Caco-2 (cell line): Measurements from ENCODE around the gene MGAT3. TPM values are rescaled to one million over a fixed set of nuclear protein-coding genes. Genes with fewer than 3 reads are reported as not detected.

Experiments used
- BruUV-seq: library from RNA; stranded (reverse); fragments of 400-500 nt; replicated peaks from 2 replicates; lab custom pipeline; 2021; lab: Mats Ljungman, UMichigan
- CTCF ChIA-PET: fragments of 300-600 bp; sonication (Branson Sonifier 250); formaldehyde crosslinking; loops from one replicate; lab custom pipeline; 2022; ENCODE audit warnings: antibody characterized with exemption; lab: Charles Lee
- POLR2A ChIA-PET: fragments of 300-600 bp; sonication (Branson Sonifier 250); formaldehyde crosslinking; loops from one replicate; lab custom pipeline; 2022; ENCODE audit warnings: antibody characterized with exemption; lab: Charles Lee
- DNase-seq, 2 experiments: peaks; one replicate each; pipeline versions ENCODE4 v3.0.0 to v3.0.0-alpha.2; 2020 to 2022
- H3K27me3 ChIP-seq: replicated peaks from 2 replicates; pipeline ENCODE4 v1.6.0; 2011; ENCODE audit warnings: low read length; ENCODE audit not compliant: control insufficient read depth, insufficient read depth
- H3K36me3 ChIP-seq: 2 replicates; pipeline ENCODE4 v1.5.1; 2011; ENCODE audit warnings: low read length; ENCODE audit not compliant: control insufficient read depth, insufficient read depth
- H3K4me1 ChIP-seq: fragments of 250-450 bp; sonication (Bioruptor Pico); 2 replicates; pipeline ENCODE4 v1.5.1; 2020; ENCODE audit warnings: mild to moderate bottlenecking
- H3K4me3 ChIP-seq: 2 replicates; pipeline ENCODE4 v1.5.1; 2011; ENCODE audit warnings: low read depth, mild to moderate bottlenecking, control low read depth, low read length
- H3K9me3 ChIP-seq: fragments of 250-450 bp; sonication (Bioruptor Pico); 2 replicates; pipeline ENCODE4 v1.5.1; 2020; ENCODE audit warnings: mild to moderate bottlenecking, moderate library complexity
- H3K27ac Mint-ChIP-seq: one replicate; pipeline ENCODE4 v1.8.0; 2022; ENCODE audit warnings: mixed read lengths; ENCODE audit not compliant: unreplicated experiment
- H3K27me3 Mint-ChIP-seq: one replicate; pipeline ENCODE4 v1.8.0; 2022; ENCODE audit warnings: mixed read lengths; ENCODE audit not compliant: insufficient read depth, unreplicated experiment
- H3K36me3 Mint-ChIP-seq: one replicate; pipeline ENCODE4 v1.8.0; 2022; ENCODE audit warnings: mild to moderate bottlenecking, mixed read lengths; ENCODE audit not compliant: insufficient read depth, unreplicated experiment
- H3K4me1 Mint-ChIP-seq: one replicate; pipeline ENCODE4 v1.8.0; 2022; ENCODE audit warnings: low read depth, mixed read lengths; ENCODE audit not compliant: unreplicated experiment
- H3K4me3 Mint-ChIP-seq: one replicate; pipeline ENCODE4 v1.8.0; 2022; ENCODE audit warnings: mild to moderate bottlenecking, moderate library complexity, mixed read lengths; ENCODE audit not compliant: unreplicated experiment
- H3K9me3 Mint-ChIP-seq: one replicate; pipeline ENCODE4 v1.8.0; 2022; ENCODE audit warnings: mixed read lengths; ENCODE audit not compliant: unreplicated experiment
- CTCF ChIP-seq, 2 experiments: fragments of 200-600 bp in 1 of 2; IDR thresholded peaks; 1 replicate in 1 of 2; 2 replicates in 1 of 2; pipeline versions ENCODE4 v1.5.1 to v1.8.0; 2011 to 2022; ENCODE audit warnings: antibody characterized with exemption in 1 of 2, control low read depth in 1 of 2, inconsistent platforms in 1 of 2, low read depth in 1 of 2, low read length in 1 of 2, mild to moderate bottlenecking in 1 of 2, moderate library complexity in 1 of 2; ENCODE audit not compliant: insufficient read depth in 1 of 2, severe bottlenecking in 1 of 2, unreplicated experiment in 1 of 2
- intact Hi-C: fragments of 100-400 bp; cut with micrococcal nuclease; formaldehyde crosslinking; loops from one replicate; pipeline ENCODE4 v1.10.0; 2022; ENCODE audit not compliant: unreplicated experiment
- total RNA-seq: library from RNA; stranded (reverse); gene quantifications from 2 replicates; pipeline ENCODE4 v1.2.3, GENCODE V29; 2022

Gene MGAT3
- total RNA-seq, 1 experiment from 2014 or later: 16.6 TPM

DNA sequence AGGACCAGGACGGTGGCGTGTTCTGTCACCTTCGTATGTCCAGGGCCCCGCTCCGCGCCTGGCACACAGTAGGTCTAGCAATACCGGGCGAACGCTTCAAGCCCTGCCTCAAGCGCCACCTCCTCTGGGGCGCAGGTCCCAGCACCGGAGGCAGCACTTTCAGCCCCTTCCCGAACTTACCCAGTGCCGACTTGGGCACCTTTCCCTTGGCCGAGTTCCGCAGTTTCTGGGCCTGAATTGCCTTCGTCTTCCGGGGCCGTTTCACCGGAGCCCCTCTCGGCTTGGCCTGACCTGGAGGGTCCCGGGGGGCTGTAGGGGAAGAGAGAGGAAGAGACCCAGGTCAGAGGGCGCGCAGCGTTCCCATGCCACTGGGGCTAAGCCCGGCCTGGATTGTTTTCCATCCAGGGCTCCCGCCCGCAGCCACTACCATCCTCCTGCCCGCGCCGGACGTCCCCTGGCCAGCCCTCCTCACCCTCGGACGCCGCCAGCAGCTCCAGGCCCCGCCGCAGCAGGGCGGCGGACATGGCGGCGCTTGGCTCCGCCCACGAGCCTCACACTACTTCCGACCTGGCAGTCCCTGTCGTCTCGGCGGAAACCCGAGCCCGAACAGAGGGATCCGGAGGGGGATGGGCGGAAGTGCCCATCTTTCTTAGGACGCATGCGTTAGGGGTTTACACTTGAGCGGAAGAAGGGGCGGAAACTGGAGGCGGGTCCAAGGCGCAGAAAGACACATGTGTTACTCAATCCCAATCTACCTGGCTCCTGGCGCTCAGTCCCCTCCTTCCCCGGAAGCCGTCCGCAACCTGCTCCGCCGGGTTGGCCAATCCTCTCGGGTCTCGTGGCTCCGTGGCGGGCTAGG, 75.6 kb downstream of the MGAT3 start, which contains the start of gene RPS19BP1:
Gene RPS19BP1, minus strand, starts transcription at position 534 of the 859 bp plus-strand sequence. Its CDS starts 10 bp downstream, at position 524.
- intact Hi-C loops: loop anchor here (5.0 kb wide), 1 partner anchor 40 kb away; no protein-coding TSS in a partner anchor
- no peak for TF ChIP-seq CTCF (IDR thresholded peaks at IDR 0.05; ENCODE audit: insufficient read depth in 1 of 2, low read depth in 1 of 2, low read length in 1 of 2, severe bottlenecking in 1 of 2, unreplicated experiment in 1 of 2)
- Histone ChIP-seq H3K9me3 (no peaks in the 10 kb centered on the region), H3K36me3 (peaks cover 6% of the 10 kb centered on the region), H3K27me3 (no peaks in the 10 kb centered on the region), H3K4me1 (peaks cover 36% of the 10 kb centered on the region), H3K4me3 (peak within 1 kb of the TSS; percentile 93)
- peak; percentile 99 for DNase-seq
- CTCF ChIA-PET: interaction anchor here (0.6 to 1.3 kb wide), 2 partner anchors 12 to 504 kb away, joined by 3 to 4 read pairs; partner anchors contain the start of gene ATF4
- POLR2A ChIA-PET: interaction anchor here (0.6 kb wide), 1 partner anchor 1057 kb away, joined by 3 read pairs; no protein-coding TSS in a partner anchor
- Mint-ChIP-seq H3K36me3 (peaks cover 54% of the 10 kb centered on the region), H3K27me3 (no peaks in the 10 kb centered on the region), H3K4me1 (peaks cover 34% of the 10 kb centered on the region), H3K27ac (peak within 1 kb of the TSS; percentile 94), H3K4me3 (peak within 1 kb of the TSS; percentile 94), H3K9me3 (no peaks in the 10 kb centered on the region)
- no TSS peak for BruUV-seq

DNA sequence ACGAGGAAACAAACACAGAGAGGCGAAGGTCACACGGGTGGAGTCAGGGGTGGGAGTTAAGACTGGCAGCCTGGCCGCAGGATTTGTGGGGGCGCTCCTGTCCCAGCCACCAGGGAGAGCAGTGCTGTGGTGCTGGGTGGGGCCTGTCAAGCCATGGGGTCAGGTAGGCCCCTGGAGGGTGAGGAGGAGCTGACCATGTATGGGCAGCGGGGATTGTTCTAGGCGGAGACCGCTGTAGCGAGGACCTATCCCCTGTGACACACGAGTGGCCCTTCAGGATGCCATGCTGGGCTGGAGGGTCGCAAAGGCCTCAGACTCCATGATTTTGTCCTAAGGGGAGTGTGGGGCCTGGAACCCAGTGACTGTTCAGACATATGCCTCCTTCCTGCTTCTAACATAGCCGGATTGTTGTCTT, 77.3 kb downstream of the MGAT3 start:
- intact Hi-C loops: loop anchor here (1.0 to 5.0 kb wide), 3 partner anchors 42 to 503 kb away; no protein-coding TSS in a partner anchor
- Mint-ChIP-seq H3K4me3 (no peak overlapping the region), H3K27ac (no peak overlapping the region), H3K27me3 (no peaks in the 10 kb centered on the region), H3K36me3 (peaks cover 38% of the 10 kb centered on the region), H3K9me3 (no peaks in the 10 kb centered on the region), H3K4me1 (peaks cover 19% of the 10 kb centered on the region)
- Histone ChIP-seq H3K4me1 (peaks cover 19% of the 10 kb centered on the region), H3K36me3 (peaks cover 3% of the 10 kb centered on the region), H3K27me3 (no peaks in the 10 kb centered on the region), H3K9me3 (no peaks in the 10 kb centered on the region), H3K4me3 (no peak overlapping the region)
- BruUV-seq: no TSS peak
- ChIA-PET CTCF (interaction anchor here (0.6 to 1.8 kb wide), 5 partner anchors 108 to 1851 kb away, joined by 3 to 13 read pairs (median 5); no protein-coding TSS in a partner anchor), POLR2A (no interaction called here)
- no peak for DNase-seq
- no peak for TF ChIP-seq CTCF (IDR thresholded peaks at IDR 0.05; ENCODE audit: insufficient read depth in 1 of 2, low read depth in 1 of 2, low read length in 1 of 2, severe bottlenecking in 1 of 2, unreplicated experiment in 1 of 2)
